Thymus (tissue), 11 donors: ENCODE results near the gene HSD17B7. TPM values are rescaled to one million over a fixed set of nuclear protein-coding genes. Genes with fewer than 3 reads are reported as not detected.
"Not testable (repeated sequence)": the region's sequence is repeated elsewhere in the genome, so short reads cannot be mapped to it uniquely, and the experiment has no call there.

Experiments used
- DNase-seq, 9 donors: peaks; one replicate each; pipeline ENCODE4 v3.0.0-alpha.2; 2013; ENCODE audit warnings: low spot score in 9 of 9, low read depth in 6 of 9, missing footprints in 1 of 9
- H3K27ac ChIP-seq, 2 donors: one replicate each; pipeline ENCODE4 v1.5.1; 2013; ENCODE audit warnings: control low read depth in 1 of 2, low read depth in 1 of 2, low read length in 1 of 2, mild to moderate bottlenecking in 1 of 2, moderate library complexity in 1 of 2
- H3K27me3 ChIP-seq, 2 donors: one replicate each; pipeline ENCODE4 v1.5.1; 2013; ENCODE audit warnings: low read length in 1 of 2; ENCODE audit not compliant: control insufficient read depth in 2 of 2, insufficient read depth in 1 of 2
- H3K36me3 ChIP-seq, 2 donors: one replicate each; pipeline ENCODE4 v1.5.1; 2013; ENCODE audit warnings: low read length in 1 of 2, mild to moderate bottlenecking in 1 of 2, moderate library complexity in 1 of 2; ENCODE audit not compliant: control insufficient read depth in 2 of 2, insufficient read depth in 2 of 2
- H3K4me1 ChIP-seq, 2 donors: one replicate each; pipeline ENCODE4 v1.5.1; 2013; ENCODE audit warnings: low read length in 2 of 2; ENCODE audit not compliant: control insufficient read depth in 2 of 2, insufficient read depth in 2 of 2
- H3K4me3 ChIP-seq, 2 donors: one replicate each; pipeline ENCODE4 v1.5.1; 2013; ENCODE audit warnings: low read length in 2 of 2, control low read depth in 1 of 2, mild to moderate bottlenecking in 1 of 2
- H3K9me3 ChIP-seq, 2 donors: one replicate each; pipeline ENCODE4 v1.5.1; 2013; ENCODE audit warnings: low read length in 1 of 2, mild to moderate bottlenecking in 1 of 2; ENCODE audit not compliant: control insufficient read depth in 2 of 2, insufficient read depth in 1 of 2
- WGBS: extraction: QIAGEN DNeasy Blood & Tissue Kit; methylation state at CpG from one replicate; pipeline ENCODE4 v1.1.7; 2013; 5-methylcytosine and 5-hydroxymethylcytosine counted together
- polyA plus RNA-seq: library from polyadenylated mRNA; stranded (reverse); fragments of 200-250 nt; gene quantifications from one replicate; pipeline ENCODE4 v1.2.3, GENCODE V29; 2013
- total RNA-seq: library from RNA; stranded (reverse); fragments of 120-200 nt; gene quantifications from one replicate; pipeline ENCODE4 v1.2.4, GENCODE V29; 2013
- donor health status: healthy.

HSD17B7 gene
- total and polyA plus RNA-seq, 2 donors: 10.9 to 21.6 TPM

- H3K36me3 ChIP-seq: peaks cover 10 to 17% of the 10 kb centered on the region in 2 donors
- not testable (repeated sequence) for H3K27me3 ChIP-seq, DNase-seq, H3K9me3 ChIP-seq, H3K27ac ChIP-seq, H3K4me1 ChIP-seq, H3K4me3 ChIP-seq
- WGBS: 91% methylated on average over 4 of the region's 4 CpGs
These were observed 6.2 kb downstream of the HSD17B7 start for GRCh38 chr1:162796617-162797279.

GRCh38 chr1:162799995-162800830, 9.7 kb downstream of the HSD17B7 start:
- H3K27ac ChIP-seq, H3K9me3 ChIP-seq, H3K4me3 ChIP-seq, H3K27me3 ChIP-seq, H3K4me1 ChIP-seq: not testable (repeated sequence)
- H3K36me3 ChIP-seq: peaks cover 11 to 19% of the 10 kb centered on the region in 2 donors
- 77% methylated on average over 6 of the region's 6 CpGs for WGBS
- peak in 3 of 9 donors; percentile 10 to 24 (median 11) for DNase-seq

- 100% methylated on average over 1 of the region's 2 CpGs for WGBS
- H3K27ac ChIP-seq, H3K4me1 ChIP-seq, H3K4me3 ChIP-seq, H3K27me3 ChIP-seq, DNase-seq, H3K9me3 ChIP-seq, H3K36me3 ChIP-seq: not testable (repeated sequence)
These were observed 17.0 kb downstream of the HSD17B7 start for GRCh38 chr1:162807503-162807902.

- H3K27ac ChIP-seq, H3K4me3 ChIP-seq, H3K4me1 ChIP-seq, H3K9me3 ChIP-seq, H3K27me3 ChIP-seq, DNase-seq, H3K36me3 ChIP-seq: not testable (repeated sequence)
- WGBS: 100% methylated on average over 2 of the region's 2 CpGs
These were observed 21.9 kb downstream of the HSD17B7 start for GRCh38 chr1:162812357-162812756.

- H3K27ac ChIP-seq, H3K36me3 ChIP-seq, H3K4me1 ChIP-seq, DNase-seq, H3K9me3 ChIP-seq, H3K4me3 ChIP-seq: not testable (repeated sequence)
- WGBS: 100% methylated on average over 2 of the region's 2 CpGs
- peaks cover 6 to 17% of the 10 kb centered on the region in 2 donors for H3K27me3 ChIP-seq
These were observed 27.6 kb downstream of the HSD17B7 start for GRCh38 chr1:162818136-162818535.

GRCh38 chr1:162818666-162819065, 28.2 kb downstream of the HSD17B7 start:
- H3K4me1 ChIP-seq, H3K9me3 ChIP-seq, H3K27ac ChIP-seq, H3K4me3 ChIP-seq, DNase-seq, H3K36me3 ChIP-seq: not testable (repeated sequence)
- WGBS: 97% methylated on average over 1 of the region's 1 CpG
- H3K27me3 ChIP-seq: peaks cover 10 to 17% of the 10 kb centered on the region in 2 donors

GRCh38 chr1:162822391-162823200, 32.1 kb downstream of the HSD17B7 start:
- 10% methylated on average over 44 of the region's 44 CpGs for WGBS
- no peaks in the 10 kb centered on the region for H3K36me3 ChIP-seq
- no peak overlapping the region for H3K4me3 ChIP-seq

GRCh38 chr1:162823231-162823630, 32.7 kb downstream of the HSD17B7 start:
- no peak overlapping the region for H3K4me3 ChIP-seq
- peaks cover 0 to 4% of the 10 kb centered on the region in 2 donors for H3K4me1 ChIP-seq
- H3K9me3 ChIP-seq: no peaks in the 10 kb centered on the region
- WGBS: 94% methylated on average over 3 of the region's 3 CpGs
- H3K27me3 ChIP-seq: peaks cover 12 to 23% of the 10 kb centered on the region in 2 donors
- no peaks in the 10 kb centered on the region for H3K36me3 ChIP-seq
- H3K27ac ChIP-seq: no peak overlapping the region
- DNase-seq: no peak

More at GRCh38 chr1:162822391-162823200, 32.1 kb downstream of the HSD17B7 start:
- no peak for DNase-seq
- H3K9me3 ChIP-seq: no peaks in the 10 kb centered on the region
- H3K27ac ChIP-seq: no peak overlapping the region
- H3K4me1 ChIP-seq: peaks cover 0 to 4% of the 10 kb centered on the region in 2 donors
- peaks cover 12 to 23% of the 10 kb centered on the region in 2 donors for H3K27me3 ChIP-seq
